SK-N-MC (cell line): Measurements from ENCODE around the gene DOCK1.

Experiments
- DNase-seq: peaks from one replicate; pipeline ENCODE4 v3.0.0-alpha.2; 2011; ENCODE audit warnings: low read depth, low spot score
- H3K27ac ChIP-seq: fragments of 200-600 bp; sonication (generic); 2 replicates; pipeline ENCODE4 v1.5.1; 2016; ENCODE audit warnings: mixed run types
- H3K36me3 ChIP-seq: fragments of 200-600 bp; sonication (generic); 2 replicates; pipeline ENCODE4 v1.6.1; 2017; ENCODE audit warnings: antibody characterized with exemption, low read length, mixed read lengths; ENCODE audit not compliant: insufficient read depth
- H3K4me3 ChIP-seq: fragments of 200-600 bp; sonication (generic); 2 replicates; pipeline ENCODE4 v1.5.1; 2016
- H3K9ac ChIP-seq: fragments of 200-600 bp; sonication (generic); 2 replicates; pipeline ENCODE4 v1.8.0; 2017; ENCODE audit warnings: mixed run types, mixed read lengths; ENCODE audit not compliant: insufficient read length
- H3K9me3 ChIP-seq: fragments of 200-600 bp; sonication (generic); 2 replicates; pipeline ENCODE4 v1.6.1; 2017; ENCODE audit warnings: low read depth, mild to moderate bottlenecking, antibody characterized with exemption, low read length, moderate library complexity, mixed read lengths
- EZH2 ChIP-seq: fragments of 200-600 bp; sonication (generic); IDR thresholded peaks from one replicate; pipeline ENCODE4 v1.6.1; 2017; ENCODE audit warnings: antibody characterized with exemption
- FOXP2 ChIP-seq: optimal IDR thresholded peaks from 2 replicates; pipeline ENCODE3; 2011; ENCODE audit warnings: mild to moderate bottlenecking, moderate library complexity; ENCODE audit not compliant: insufficient read depth; ENCODE audit errors: extremely low read length, control extremely low read depth
- POLR2AphosphoS5 ChIP-seq: IDR thresholded peaks from 2 replicates; pipeline ENCODE4 v1.6.1; 2012; ENCODE audit warnings: mild to moderate bottlenecking, low read depth, low read length, borderline replicate concordance

DOCK1 gene

GRCh38 chr10:127153181-127153580, 248.0 kb downstream of the DOCK1 start:
- Histone ChIP-seq H3K27ac (no peak overlapping the region), H3K9ac (no peak overlapping the region), H3K9me3 (no peaks in the 10 kb centered on the region), H3K36me3 (no peaks in the 10 kb centered on the region), H3K4me3 (no peak overlapping the region)
- no peak for TF ChIP-seq EZH2
- no peak for TF ChIP-seq FOXP2
- no peak for TF ChIP-seq POLR2AphosphoS5
- DNase-seq, result no peak

GRCh38 chr10:127154831-127155620, 249.8 kb downstream of the DOCK1 start:
- H3K4me3 ChIP-seq, result no peak overlapping the region
- no peaks in the 10 kb centered on the region for H3K9me3 ChIP-seq
- no peaks in the 10 kb centered on the region for H3K36me3 ChIP-seq
- TF ChIP-seq FOXP2 (no peak), POLR2AphosphoS5 (no peak), EZH2 (no peak)
- DNase-seq, result no peak
- no peak overlapping the region for H3K27ac ChIP-seq
- no peak overlapping the region for H3K9ac ChIP-seq

GRCh38 chr10:127157089-127157488, 251.9 kb downstream of the DOCK1 start:
- Histone ChIP-seq H3K36me3 (no peaks in the 10 kb centered on the region), H3K9me3 (no peaks in the 10 kb centered on the region), H3K9ac (no peak overlapping the region), H3K27ac (no peak overlapping the region), H3K4me3 (no peak overlapping the region)
- no peak for DNase-seq
- no peak for TF ChIP-seq EZH2
- TF ChIP-seq POLR2AphosphoS5, result no peak
- TF ChIP-seq FOXP2, result no peak

GRCh38 chr10:127157506-127158200, 252.4 kb downstream of the DOCK1 start:
- TF ChIP-seq EZH2 (no peak), FOXP2 (no peak), POLR2AphosphoS5 (no peak)
- no peak overlapping the region for H3K27ac ChIP-seq

GRCh38 chr10:127158662-127159061, 253.4 kb downstream of the DOCK1 start:
- no peak for TF ChIP-seq EZH2
- TF ChIP-seq FOXP2, result no peak
- no peak for TF ChIP-seq POLR2AphosphoS5
- H3K9ac ChIP-seq, result no peak overlapping the region
- no peaks in the 10 kb centered on the region for H3K9me3 ChIP-seq
- no peaks in the 10 kb centered on the region for H3K36me3 ChIP-seq
- DNase-seq, result no peak
- H3K4me3 ChIP-seq, result no peak overlapping the region
- H3K27ac ChIP-seq, result no peak overlapping the region

More at GRCh38 chr10:127157506-127158200, 252.4 kb downstream of the DOCK1 start:
- DNase-seq, result no peak
- no peak overlapping the region for H3K4me3 ChIP-seq
- no peaks in the 10 kb centered on the region for H3K36me3 ChIP-seq
- no peaks in the 10 kb centered on the region for H3K9me3 ChIP-seq
- no peak overlapping the region for H3K9ac ChIP-seq

GRCh38 chr10:127159648-127160245, 254.5 kb downstream of the DOCK1 start:
- no peak for DNase-seq

GRCh38 chr10:127161482-127161881, 256.3 kb downstream of the DOCK1 start:
- no peaks in the 10 kb centered on the region for H3K36me3 ChIP-seq
- TF ChIP-seq EZH2 (no peak), POLR2AphosphoS5 (no peak), FOXP2 (no peak)
- no peak overlapping the region for H3K9ac ChIP-seq
- no peak for DNase-seq
- H3K4me3 ChIP-seq, result no peak overlapping the region
- no peak overlapping the region for H3K27ac ChIP-seq
- H3K9me3 ChIP-seq, result no peaks in the 10 kb centered on the region

More at GRCh38 chr10:127159648-127160245, 254.5 kb downstream of the DOCK1 start:
- no peaks in the 10 kb centered on the region for H3K36me3 ChIP-seq
- no peak overlapping the region for H3K4me3 ChIP-seq
- H3K9me3 ChIP-seq, result no peaks in the 10 kb centered on the region
- no peak overlapping the region for H3K9ac ChIP-seq
- no peak overlapping the region for H3K27ac ChIP-seq
- TF ChIP-seq FOXP2, result no peak

GRCh38 chr10:127162841-127163240, 257.6 kb downstream of the DOCK1 start:
- Histone ChIP-seq H3K9me3 (no peaks in the 10 kb centered on the region), H3K27ac (no peak overlapping the region), H3K4me3 (no peak overlapping the region), H3K9ac (no peak overlapping the region), H3K36me3 (no peaks in the 10 kb centered on the region)
- DNase-seq, result no peak
- TF ChIP-seq POLR2AphosphoS5 (no peak), FOXP2 (no peak), EZH2 (no peak)
